Activated gamma-delta T cell treated with anti-CD3 and anti-CD28 coated beads, Interleukin-2, amount 50 U/mL, for 16 hours (primary cell): Measurements from ENCODE around the gene ADPRHL1.
"Not testable (repeated sequence)": the region's sequence is repeated elsewhere in the genome, so short reads cannot be mapped to it uniquely, and the experiment has no call there.

Experiments used
- DNase-seq: peaks from one replicate; pipeline ENCODE4 v3.0.0-alpha.2; 2020; ENCODE audit warnings: low read depth

ADPRHL1 gene

GRCh38 chr13:113477724-113478123, 24.4 kb upstream of the ADPRHL1 start:
- no peak for DNase-seq

- no peak for DNase-seq
Observed at GRCh38 chr13:113476811-113477210, 23.5 kb upstream of the ADPRHL1 start.

GRCh38 chr13:113475911-113476310, 22.6 kb upstream of the ADPRHL1 start:
- no peak for DNase-seq

- DNase-seq: no peak
Observed at GRCh38 chr13:113475280-113475679, 22.0 kb upstream of the ADPRHL1 start.

- DNase-seq: no peak
Observed at GRCh38 chr13:113474179-113474578, 20.9 kb upstream of the ADPRHL1 start.

- DNase-seq: no peak
Observed at GRCh38 chr13:113472355-113473025, 19.2 kb upstream of the ADPRHL1 start.

- DNase-seq: no peak
Observed at GRCh38 chr13:113471844-113472243, 18.6 kb upstream of the ADPRHL1 start.

- not testable (repeated sequence) for DNase-seq
Observed at GRCh38 chr13:113470635-113471163, 17.4 kb upstream of the ADPRHL1 start.

GRCh38 chr13:113470073-113470472, 16.8 kb upstream of the ADPRHL1 start:
- no peak for DNase-seq

GRCh38 chr13:113469582-113469981, 16.3 kb upstream of the ADPRHL1 start:
- no peak for DNase-seq

- no peak for DNase-seq
Observed at GRCh38 chr13:113468472-113469201, 15.3 kb upstream of the ADPRHL1 start.

GRCh38 chr13:113468029-113468428, 14.7 kb upstream of the ADPRHL1 start:
- no peak for DNase-seq

GRCh38 chr13:113466383-113466782, 13.1 kb upstream of the ADPRHL1 start:
- no peak for DNase-seq

- no peak for DNase-seq
Observed at GRCh38 chr13:113465300-113465699, 12.0 kb upstream of the ADPRHL1 start.

GRCh38 chr13:113464476-113464875, 11.2 kb upstream of the ADPRHL1 start:
- DNase-seq: no peak

GRCh38 chr13:113461022-113461751, 7.9 kb upstream of the ADPRHL1 start:
- DNase-seq: no peak

GRCh38 chr13:113460599-113460998, 7.3 kb upstream of the ADPRHL1 start:
- no peak for DNase-seq

- DNase-seq: no peak
Observed at GRCh38 chr13:113460064-113460555, 6.8 kb upstream of the ADPRHL1 start.

- DNase-seq: no peak
Observed at GRCh38 chr13:113458253-113459065, 5.2 kb upstream of the ADPRHL1 start.

- DNase-seq: no peak
Observed at GRCh38 chr13:113457510-113457909, 4.2 kb upstream of the ADPRHL1 start.

GRCh38 chr13:113456116-113456702, 2.9 kb upstream of the ADPRHL1 start:
- no peak for DNase-seq
